Measurements from ENCODE around the gene DPH3. TPM values are rescaled to one million over a fixed set of nuclear protein-coding genes. Genes with fewer than 3 reads are reported as not detected.

Gene DPH3
- total RNA-seq, 1 donor from 2014 or later: 9.7 TPM

DNA sequence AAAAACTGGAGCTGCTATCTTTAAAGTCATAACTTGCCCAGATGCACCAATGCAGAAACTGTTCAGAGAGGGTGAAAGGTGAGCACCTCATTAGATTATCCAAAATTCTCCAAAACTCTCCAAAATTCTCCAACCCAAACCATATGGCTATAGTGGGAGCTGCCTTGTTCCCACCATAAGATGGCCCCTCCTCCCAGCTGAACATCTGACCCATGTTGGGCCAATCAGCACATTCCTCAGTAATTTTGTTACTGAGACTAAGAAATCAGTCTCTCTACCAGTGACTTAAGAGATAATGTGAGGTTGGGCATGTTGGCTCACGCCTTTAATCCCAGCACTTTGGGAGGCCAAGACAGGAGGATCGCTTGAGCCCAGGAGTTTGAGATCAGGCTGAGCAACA is 32.8 kb downstream of the DPH3 start:
- no peak for DNase-seq

DNA sequence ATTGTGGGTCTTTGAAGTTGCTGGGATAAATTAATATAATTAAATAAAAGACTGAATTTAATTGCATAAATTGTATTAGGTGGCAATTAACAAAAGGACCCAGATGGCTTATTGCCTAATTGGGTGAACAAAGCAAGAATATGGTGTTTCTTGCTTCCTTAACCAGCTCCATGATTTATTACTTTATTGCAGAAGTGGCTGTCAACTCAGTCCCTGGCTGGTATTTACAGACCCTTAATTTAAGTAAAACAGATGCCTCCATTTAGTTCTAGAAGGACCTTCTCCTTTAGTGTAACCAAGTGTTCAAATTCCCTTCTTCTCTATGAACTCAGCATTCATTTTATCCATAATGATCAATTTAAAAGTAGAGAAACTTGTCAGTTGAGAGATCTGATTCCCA is 35.1 kb downstream of the DPH3 start:
- DNase-seq: no peak

DNA sequence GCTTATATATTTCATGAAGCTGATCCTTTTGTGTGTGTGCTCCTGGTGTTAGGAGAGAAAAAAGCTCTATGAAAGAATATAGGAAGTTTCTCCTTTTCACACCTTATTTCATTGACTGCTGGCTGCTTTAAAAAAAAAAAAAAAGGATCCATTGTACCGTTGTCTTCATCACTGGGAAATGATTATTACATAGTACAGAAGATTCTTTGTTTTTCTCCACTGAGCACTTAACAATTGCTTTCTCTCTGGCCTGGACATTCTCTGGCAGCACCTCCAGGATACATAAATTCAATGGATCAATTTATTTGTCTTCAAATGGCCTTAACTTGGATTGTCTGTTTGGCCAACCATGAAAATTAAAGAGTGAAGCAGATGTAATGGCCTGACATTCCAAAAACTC is 37.2 kb downstream of the DPH3 start:
- no peak for DNase-seq

DNA sequence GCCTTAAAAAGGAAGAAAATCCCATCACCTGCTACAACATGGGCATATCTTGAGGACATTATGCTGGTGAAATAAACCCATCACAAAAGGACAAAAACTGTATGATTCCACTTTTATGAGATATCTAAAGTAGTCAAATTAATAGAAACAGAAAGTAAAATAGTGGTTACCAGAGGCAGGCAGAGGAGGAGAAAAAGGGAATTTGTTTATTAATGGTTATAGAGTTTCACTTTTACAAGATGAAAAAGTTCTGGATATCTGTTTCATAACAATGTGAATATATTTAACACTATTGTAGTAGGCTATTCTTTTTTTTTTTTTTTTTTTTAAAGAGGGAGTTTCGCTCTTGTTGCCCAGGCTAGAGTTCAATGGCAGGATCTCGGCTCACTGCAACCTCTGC is 40.4 kb downstream of the DPH3 start:
- DNase-seq: no peak

DNA sequence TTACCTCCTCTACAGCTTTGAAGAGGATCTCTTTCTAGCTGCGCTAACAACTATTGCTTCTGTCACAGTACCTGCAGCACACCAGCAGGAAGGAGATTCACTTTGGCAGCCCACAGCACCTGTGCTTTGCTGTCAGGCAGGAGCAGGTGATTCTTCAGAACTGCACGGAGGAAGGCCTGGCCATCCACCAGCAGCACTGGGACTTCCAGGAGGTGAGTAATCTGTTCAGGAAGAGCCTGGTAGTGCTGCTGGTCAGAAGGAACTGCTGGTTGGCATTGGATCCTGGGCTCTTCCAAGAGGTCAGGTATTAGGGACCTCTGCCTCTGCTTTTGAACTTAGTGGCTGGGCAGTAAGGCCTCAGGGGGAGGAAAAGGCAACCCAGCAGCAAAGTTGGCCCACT is 42.2 kb downstream of the DPH3 start:
- DNase-seq: no peak

DNA sequence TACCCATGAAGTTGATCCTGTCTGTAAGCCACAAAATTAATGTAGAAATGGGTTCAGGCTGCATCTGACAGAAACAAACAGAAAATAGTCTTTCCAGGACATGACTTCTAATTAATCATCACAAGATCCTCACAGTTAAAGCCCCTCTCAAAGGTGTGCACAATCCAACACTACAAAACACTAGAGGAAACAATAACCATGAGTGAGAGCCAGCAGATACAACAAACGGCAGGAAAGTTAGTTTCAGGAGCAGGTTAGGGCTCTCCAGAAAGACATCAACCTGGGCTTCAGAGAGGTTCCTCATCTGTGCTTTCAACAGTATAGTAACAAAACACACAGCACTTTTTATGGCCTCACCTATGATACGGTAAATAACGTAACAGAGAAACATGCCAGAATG is 42.8 kb downstream of the DPH3 start:
- no peak for DNase-seq

DNA sequence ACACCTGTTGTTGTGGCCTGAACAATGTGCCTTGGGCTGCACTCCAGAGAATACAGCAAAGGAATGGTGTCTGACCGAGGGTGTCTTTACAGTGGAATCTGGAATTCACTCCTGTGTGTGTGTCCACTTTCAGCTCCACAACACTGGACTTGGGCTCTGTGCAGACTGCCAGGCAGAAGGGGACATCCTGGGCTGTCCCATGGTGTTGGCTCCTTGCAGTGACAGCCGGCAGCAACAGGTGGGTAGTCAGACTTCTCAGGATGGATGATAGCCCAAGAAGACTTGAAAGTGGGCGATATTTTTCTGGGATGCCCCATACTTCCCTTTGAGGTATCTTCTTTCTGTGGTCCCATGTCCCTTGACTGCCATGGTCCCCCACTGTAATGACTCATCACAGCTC is 45.0 kb downstream of the DPH3 start:
- no peak for DNase-seq

DNA sequence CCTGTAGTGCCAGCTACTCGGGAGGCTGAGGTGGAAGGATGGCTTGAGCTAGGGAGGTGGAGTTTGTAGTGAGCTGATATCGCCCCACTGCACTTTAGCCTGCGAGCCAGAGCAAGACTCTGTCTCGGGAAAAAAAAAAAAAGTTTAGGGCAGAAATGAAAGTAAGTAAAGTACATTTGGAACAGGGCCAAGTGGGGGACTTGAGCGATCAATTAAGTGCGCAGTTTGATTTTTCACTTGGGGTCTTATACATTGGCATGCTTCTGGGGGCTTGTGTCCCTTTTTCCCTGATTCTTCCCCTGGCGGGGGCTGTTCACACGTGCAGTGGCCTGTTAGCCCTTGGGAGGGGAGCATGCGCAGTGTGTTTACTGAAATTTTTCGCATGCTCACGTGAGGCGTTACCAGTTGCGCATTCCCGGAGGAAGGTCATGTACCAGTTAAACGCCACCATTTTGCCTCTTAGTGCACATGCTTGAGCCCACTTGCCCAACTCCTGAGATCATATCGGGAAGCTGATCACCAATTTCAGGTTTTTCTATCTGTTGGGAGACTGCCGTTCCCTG is 48.3 kb downstream of the DPH3 start:
- no peak for DNase-seq

DNA sequence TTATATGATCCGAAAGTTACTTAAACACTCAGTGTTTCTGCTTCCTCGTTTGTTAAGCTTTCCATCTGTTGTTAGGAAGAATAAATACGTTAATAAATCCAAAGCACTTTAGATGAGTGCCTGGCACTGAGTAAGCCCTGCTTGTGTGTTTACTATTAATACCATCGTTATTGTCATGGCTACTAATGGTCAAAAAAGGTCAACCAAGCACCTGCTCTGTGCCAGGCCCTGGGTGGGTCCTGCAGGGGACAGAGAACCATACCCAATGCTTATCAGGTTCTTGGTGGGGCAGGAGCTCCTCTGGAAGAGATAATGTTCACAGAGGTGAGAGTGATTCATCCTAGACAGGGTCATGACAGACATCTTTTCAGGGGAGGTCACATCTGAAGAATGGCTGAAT is 50.4 kb downstream of the DPH3 start:
- DNase-seq: no peak

DNA sequence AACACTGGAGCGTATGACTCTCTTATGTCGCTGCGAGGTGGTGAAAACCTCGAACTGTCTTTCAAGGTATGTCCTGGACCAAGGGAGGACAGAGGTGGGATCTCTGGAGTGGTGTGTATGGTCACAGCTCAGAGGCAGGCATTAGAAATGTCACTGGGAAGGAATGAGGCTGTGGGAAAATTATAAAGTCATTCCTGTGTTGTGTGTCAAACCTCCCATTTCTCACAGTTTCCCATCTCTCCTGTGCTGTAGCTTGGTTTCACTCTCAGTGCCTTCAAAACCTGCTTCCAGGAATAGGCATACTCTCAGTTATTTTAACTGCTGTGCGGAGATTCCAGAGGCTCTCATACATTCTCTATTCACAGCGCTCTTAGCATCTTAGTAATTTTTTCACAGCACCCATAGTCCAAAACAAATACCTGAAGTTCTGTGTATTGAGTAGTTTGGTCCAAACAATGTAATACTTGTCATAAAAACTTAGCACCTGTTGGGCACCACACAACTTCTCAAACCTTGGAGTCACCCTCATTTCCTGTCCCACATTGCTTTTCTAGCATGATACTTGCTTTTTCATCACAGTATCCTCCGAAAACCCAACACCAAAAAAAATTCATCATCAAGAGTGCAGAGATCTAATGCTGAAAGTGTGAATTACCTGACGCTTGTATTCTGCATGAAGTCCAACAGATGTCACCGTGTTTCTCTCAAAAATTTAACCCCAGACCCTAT is 53.4 kb downstream of the DPH3 start:
- DNase-seq: no peak

Other genes starting within 250 kb of the DPH3 start
- gene GALNT15, start 90.3 kb downstream of the DPH3 start, total RNA-seq: 2.5 TPM
- 16.5 TPM for gene OXNAD1, start 269 bp upstream of the DPH3 start, total RNA-seq
- gene RFTN1, start 248.8 kb upstream of the DPH3 start, total RNA-seq: 25.3 TPM

Measured in skin of body (tissue), 2 donors.